OCI-M2 (cell line): ENCODE measurements around the gene C6orf141.

Experiments
- DNase-seq: peaks from one replicate; lab custom pipeline; 2025; ENCODE audit not compliant: unreplicated experiment; lab: John Stamatoyannopoulos, UW

C6orf141 gene

DNA sequence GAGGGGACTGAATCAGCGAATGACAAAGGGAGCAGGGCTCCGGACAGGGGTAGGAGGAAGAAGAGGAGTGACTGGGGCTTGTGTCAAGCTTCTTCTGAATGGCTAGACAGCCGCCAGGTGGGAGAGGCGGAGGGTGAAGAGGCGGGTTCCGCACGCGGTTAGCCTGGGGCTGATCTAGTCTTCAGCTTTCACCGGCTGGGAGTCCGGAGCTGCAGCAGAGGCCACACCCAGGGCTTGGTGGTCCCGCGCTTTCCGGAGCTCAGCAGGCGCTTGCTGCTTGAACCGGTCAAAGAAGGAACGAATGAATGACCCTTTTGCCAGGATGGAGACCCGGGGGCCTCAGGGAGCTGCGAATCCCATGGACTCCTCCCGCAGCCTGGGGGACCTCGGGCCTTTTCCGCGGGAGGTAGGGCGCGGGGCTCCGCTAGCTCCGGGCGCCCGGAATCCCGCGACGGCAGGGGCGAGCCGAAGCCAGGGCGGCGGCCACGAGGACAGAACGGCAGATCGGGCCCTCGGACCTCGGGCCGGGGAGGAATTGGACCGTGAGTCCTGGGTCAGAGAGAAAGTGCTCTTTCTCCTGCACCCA, at the start of gene C6orf141:
C6orf141 (plus strand) TSS at position 177 of the 586 bp plus-strand sequence; CDS start at position 302, 125 bp downstream.
- no peak for DNase-seq

DNA sequence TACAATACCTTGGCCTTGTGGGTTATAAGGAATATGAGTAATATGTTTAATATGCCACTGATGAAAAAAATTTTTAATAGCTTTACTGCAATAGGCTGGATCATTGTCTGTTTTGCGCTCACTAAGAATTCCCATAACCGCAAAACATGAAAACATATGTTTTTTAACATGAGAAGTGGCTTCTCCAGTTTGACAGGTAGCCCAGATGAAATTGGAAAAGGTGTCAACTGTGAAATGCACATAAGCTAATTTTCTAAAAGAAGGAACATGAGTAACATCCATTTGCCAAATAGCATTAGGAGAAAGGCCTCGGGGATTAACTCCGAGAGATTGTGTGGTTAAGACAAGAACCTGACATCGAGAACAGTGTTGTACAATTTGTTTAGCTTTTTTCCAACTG, 45.8 kb upstream of the C6orf141 start:
- DNase-seq, result no peak

DNA sequence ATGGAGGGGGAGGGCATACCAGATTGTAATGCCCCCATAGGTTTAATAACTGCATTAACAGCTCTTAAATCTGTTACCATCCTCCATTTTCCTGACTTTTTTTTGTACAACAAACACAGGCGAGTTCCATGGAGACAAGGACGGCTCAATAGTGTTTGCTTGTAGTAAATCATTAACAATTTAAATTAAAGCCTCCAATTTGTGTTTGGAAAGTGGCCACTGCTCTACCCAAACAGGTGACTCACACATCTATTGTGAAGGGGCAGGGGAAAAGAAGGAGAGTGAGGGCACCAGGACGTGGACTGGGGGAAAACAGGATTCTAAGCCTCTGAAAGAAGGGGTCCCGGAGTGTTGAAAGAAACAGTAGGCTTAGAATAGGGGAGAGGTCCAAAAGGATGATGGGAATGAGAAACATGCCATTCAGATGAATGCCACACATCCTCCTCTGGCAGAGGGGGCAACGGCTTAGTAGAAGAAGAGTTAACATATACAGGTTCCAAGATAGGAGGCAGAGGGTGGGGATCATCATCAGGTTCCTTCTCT, 43.8 kb upstream of the C6orf141 start:
- no peak for DNase-seq

DNA sequence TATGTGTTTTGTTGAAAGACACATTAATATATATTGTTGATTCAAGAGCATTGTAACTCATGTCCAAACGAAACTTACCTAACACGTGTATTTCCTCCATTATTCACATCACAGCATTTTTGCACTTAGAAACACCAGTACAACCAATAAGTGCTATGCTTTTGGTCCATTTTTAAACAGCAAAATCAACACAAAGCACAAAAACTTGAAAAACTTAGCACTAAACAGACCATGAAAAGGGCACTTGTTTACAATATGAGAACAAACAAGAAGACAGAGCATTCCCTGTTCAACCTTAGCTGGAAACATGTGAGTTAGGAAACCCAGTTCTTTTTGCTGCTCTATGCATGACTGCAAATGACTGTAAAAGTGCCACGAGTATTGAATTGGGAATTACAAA, 41.1 kb upstream of the C6orf141 start:
- DNase-seq, result no peak

DNA sequence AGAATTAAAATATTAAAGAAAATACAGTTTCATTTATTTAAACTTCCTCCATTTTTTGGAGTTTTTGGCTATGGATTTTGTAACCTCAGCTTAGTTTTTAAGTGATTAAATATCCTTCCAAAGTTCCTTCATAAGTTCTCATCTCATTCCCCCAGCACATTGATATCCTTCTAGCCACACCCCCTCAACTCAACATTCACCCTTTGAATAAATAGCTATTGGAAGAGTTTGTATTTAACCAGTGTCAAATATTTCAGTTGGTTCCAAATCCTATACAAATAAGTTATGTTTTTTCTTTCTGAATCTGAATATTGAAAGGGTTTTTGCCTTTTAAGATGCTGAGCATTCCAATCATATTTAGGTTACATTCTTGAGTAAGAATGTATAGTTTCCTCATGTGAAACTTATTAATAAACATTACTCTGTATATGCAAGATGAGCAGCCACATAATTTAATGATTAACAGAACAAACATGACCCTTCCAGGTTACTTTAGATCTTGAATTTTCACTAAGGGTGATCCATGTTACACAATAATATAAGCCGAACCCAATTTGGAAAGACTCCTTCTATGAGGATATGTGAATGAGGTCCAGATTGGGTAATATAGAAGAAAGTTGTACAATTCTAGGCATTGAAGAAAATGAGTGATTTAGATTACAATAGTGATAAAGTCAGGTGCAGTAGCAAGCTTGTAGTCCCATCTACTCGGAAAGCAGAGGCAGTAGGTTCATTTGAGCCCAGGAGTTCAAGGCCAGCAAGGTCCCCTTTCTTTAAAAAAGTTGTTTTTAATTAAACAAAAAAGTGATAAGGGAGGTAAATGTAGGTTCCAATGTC, 37.1 kb upstream of the C6orf141 start:
- DNase-seq, result no peak

DNA sequence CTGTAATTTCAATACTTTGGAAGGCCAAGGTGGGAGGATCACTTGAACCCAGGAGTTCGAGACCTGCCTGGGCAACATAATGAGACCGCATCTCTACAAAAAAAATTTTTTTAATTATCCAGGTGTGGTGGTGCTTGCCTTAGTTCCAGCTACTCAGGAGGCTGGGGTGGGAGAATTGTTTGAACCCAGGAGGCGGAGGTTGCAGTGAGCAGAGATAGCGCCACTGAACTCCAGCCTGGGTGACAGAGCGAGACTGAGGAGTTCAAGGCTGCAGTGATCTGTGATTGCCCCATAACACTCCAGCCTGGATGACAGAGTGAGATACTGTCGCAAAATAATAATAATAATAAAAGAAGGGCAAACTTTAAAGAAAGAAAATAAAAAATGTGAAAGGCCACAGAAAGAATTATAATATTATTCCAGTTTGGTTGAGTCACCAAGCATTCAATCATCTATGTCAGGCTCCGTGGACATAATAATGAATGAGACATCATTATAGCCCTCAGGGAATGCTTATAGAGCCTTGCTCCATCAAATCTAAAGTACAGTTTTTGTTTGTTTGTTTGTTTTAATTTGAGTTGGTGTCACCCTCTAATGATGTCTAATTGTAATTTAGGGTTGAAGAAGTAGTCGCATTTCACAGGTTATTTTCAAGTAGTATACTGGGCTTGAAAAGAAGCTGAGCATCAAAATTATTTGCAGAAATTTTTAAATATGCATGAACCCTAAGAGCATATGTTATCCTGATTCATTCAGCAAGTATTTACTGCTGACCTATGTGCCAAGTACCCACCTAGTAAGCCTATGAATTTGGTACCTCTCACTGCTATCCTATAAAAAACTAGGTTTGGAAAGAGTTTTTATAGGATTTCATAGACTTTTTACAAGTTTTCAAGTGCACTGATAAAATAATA, 35.6 kb upstream of the C6orf141 start:
- no peak for DNase-seq

DNA sequence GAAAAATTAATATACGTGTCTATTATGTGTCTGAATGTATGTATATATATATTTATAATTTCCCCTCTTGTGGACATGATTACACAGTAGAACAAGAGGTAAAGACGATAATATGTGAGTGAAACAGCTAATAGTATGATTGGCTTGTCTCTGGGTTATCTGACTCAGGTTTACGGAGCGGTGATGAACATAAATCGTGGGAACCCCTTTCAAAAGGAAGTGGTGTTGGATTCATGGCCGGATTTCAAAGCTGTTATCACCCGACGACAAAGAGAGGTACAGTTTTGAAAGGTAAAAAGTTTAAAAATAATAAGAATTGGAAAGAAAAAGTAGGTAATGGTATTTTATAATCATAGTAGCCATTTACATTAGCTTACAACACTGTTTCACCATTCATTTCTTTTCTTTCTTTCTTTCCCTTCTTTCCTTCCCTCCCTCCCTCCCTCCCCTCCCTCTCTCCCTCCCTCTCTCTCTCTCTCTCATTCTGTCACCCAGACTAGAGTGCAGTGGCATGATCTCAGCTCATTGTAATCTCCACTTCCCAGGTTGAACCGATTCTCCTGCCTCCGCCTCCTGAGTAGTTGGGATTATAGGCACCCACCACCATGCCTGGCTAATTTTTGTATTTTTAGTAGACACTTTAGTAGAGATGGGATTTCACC, 34.9 kb upstream of the C6orf141 start:
- no peak for DNase-seq

DNA sequence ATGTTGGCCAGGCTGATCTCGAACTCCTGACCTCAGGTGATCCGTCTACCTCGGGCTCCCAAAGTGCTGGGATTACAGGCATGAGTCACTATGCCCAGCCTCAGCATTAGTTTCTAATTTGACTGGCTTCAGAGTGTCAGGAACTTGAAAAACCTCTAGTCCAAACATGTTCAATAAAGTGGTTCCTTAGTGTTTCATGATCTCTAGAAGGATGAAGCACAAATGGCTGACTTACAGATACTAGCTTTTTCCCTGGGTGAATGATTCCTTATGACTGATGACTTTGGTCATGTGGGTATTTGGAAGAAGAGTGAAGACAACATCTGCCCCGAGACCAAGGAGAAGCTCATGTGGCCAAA, 34.3 kb upstream of the C6orf141 start:
- DNase-seq, result no peak

DNA sequence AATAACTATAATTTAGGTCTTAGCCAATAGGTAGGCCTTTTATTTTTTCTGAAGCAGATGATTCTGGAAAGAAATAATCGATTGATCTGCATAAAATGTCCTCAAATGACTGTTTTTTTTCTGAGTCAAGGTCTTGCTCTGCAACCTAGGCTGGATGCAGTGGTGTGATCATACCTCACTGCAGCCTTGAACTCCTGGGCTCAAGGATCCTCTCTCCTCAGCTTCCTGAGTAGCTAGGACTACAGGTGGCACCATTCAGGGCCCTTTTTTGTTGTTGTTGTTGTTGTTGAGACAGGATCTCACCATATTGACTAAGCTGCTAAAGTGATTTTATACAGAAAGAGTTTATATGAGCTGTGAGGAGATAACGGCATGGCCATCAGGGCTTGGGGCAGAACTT, 32.5 kb upstream of the C6orf141 start:
- DNase-seq, result no peak

DNA sequence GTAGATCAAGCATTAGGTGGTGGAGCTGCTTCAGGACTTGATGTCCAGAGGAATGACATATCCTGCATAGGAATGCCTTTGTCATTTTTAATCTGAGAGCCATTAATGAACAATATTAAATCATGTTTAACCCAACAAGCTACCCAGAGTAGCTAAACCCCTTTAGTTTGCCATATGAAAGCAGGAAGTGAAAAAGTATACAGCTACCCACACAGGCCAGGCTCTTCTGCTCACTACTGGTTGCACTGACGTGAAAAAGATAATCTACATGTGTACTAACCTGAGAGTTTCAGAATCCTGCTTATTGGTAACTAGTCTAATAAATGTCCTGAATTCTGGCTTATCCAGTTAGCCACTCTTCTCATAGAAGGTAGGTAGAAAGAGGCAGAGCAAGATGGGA, 30.8 kb upstream of the C6orf141 start:
- DNase-seq, result no peak

DNA sequence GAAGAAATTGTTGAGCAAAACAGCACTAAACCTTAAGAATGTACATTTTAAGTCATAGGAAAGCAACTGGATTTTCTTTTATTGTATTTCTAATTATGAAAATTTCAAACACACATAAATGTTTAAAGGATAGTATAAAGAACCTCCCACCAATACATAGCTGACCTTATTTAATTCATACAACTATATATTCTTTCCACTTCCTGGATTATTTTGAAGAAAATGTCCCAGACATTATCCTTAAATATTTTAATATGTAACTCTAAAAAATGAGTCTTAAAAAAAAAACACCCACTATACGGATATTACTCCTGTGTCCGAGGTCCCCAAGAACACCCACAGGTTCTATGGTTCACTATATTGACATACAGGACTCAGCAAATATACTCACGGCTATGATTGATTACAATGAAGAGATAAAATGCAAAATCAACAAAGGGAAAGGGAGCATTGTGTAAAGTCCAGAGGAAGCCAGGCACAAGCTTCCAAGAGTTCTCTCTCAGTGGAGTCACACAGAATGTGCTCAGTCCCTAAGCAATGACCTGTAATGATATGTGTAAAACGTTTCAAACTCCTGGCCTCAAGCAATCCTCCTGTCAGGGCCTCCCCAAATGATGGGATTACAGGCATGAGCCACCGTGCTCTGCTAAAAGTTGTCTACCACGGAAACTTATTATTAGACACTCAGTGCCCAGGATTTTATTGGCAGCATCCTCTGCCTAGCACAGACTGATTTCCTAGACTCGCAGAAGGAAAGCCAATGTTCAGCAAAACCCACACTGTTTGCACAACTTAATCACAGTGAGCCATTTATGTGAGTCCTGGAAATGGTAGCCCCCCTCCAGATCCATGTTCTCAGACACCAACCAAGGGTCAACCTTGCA, 27.5 kb upstream of the C6orf141 start:
- DNase-seq, result no peak

DNA sequence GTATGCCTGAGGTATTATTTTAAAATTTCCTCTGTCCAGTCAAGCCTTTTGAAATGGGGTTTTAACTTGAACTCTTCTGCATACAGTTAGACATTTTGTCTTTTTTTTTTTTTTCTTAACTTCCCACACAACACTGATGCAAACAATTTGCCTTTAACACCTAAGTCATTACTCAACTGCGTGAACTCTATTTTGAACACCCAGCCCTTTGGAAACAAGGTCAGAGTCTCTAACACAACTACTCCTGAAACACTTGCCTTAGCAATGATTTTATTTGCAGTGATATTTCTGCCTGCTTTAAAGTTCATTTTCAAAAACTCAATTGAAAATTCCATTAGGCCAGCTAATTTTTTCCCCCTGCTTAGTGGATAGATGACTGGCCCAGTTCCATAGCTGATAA, 26.6 kb upstream of the C6orf141 start:
- DNase-seq, result no peak

DNA sequence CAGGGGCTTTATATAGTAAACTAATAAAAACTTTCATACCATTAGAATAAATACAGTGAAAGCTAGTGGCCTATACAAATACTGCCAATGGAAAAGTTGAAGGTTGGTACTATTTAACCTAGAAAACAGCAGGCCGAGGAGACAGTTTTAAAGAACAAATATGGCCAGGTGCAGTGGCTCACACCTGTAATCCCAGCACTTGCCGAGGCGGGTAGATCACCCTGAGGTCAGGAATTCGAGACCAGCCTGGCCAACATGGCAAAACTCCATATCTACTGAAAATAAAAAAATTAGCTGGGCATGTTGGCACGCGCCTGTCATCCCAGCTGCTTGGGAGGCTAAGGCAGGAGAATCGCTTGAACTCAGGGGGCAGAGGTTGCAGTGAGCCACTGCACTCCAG, 25.9 kb upstream of the C6orf141 start:
- DNase-seq, result no peak

DNA sequence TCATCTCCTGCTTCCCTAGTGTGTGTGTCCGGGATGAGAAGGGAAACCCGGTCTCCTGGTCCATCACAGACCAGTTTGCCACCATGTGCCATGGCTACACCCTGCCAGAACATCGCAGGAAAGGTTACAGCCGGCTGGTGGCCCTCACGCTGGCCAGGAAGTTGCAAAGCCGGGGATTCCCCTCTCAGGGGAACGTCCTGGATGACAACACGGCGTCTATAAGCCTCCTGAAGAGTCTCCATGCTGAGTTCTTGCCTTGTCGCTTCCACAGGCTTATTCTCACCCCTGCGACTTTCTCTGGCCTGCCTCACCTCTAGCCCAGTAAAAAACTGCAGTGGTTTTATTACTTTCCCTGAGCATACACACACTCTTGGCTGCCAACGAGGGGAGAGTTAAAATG, 23.9 kb upstream of the C6orf141 start:
- no peak for DNase-seq

DNA sequence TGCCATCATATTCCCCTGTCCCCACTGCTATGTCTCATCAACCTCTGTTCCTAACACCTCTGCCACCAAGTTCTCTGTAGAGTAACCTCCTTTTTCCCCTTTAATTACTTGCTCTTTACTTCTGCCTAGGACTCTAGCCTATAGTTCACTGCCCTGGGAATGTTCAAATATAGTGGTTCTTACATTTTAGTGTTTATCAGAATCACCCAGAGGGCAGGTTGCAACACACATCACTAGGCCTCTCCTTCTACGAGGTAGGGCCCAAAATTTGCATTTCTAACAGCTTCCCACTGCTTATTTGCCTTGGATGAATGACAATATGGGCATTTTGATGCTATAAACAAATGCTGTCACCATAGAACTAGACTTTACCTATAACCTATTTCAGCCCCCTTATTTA, 23.1 kb upstream of the C6orf141 start:
- DNase-seq, result no peak

DNA sequence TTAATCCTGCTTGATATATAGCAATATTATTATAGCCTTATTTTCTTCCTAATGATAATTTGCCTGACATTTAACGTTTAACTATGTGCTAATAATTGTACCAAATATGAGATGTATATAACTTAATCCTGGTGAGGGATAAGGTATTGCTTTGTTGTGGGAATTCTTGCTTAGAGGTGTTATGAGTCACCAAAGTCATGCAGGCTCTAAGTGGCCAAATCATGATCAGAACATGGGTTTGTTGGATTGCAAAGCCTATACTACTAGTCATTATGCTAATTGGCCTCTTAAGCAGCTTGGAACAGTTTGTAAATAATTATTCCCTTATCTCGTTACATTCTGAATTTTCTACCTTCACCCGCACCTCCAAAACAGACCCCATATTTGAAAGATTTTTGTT, 21.9 kb upstream of the C6orf141 start:
- no peak for DNase-seq

DNA sequence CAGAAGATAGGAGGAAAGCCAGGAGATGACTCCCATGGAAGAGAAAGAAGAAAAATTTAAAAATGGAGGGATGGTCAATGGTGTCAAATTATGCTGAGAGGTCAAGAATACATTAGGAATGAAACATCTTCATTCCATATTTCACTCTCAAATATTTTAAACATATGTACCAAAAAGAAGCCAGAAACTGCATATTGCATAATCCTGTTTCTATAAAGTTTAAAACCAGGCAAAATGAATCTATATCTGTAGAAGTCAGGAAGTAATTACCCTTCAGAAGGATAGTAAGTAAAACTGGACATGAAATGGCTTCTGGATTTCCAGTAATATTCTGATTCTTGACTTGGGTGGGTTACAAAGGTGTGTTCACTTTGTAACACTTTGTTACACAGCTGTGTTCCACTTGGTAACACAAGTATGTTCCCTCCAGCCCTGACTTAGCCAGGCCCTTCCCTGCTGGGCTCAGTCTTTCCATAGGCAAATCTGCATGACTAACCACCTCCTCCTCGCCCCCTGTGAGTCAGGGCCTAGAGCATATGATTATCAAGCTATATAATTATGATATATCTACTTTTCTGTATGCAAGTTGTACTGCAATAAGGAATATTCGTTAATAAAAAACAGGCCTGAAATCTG, 20.2 kb upstream of the C6orf141 start:
- no peak for DNase-seq

DNA sequence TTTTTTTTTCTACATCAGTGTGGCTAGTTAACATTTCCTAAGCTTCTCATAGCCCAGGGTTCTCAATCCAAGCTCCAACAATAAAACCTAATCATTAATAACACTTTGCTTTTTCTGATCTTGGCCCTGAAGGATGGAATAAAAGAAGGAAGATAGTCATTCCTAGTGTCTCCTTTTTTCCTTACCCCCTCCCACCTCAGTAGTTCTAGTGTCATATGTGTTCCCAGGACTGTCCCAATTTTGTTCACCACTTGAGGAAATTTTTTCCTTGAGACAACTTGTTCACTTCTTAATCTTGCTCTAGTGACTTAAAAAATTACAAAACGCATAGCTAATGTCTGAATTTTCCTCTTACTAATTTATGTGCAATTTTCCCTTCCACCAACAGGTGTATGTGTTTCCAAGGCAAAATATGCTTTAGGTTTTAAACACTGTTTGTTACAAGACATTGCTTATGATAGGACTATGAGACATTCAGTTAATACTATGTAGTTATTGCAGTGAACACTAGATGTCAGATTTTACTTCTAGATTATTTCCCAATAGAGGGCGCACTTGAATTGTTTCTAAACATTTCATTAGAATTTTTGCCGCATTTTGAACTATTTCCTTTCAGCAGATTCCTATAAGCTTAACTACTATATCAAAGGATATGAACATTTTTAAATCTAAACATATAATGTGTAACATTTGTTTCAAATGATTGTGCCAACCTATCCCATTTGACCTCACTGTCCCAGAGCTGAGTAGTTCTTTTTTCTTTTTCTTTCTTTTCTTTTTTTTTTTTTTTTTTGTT, 18.5 kb upstream of the C6orf141 start:
- DNase-seq, result peak; percentile 54

DNA sequence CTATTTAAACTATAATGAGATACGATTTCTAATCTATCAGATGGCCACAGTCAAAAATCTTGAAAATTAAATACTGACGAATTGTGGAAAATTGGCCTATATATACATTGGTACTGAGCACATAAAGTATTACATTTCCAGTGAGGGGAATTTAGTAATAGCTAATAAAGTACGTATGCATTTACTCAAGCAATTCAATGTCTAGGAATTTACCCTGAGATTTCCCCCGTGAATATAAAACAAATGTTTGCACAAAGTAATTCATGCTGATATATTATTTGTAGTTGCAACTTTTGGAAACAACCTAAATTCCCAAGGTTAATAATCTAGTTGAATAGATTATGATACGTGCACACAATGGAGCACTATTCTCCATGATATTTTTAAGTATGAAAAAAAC, 14.7 kb upstream of the C6orf141 start:
- no peak for DNase-seq
